Kidney (tissue), 14 donors: ENCODE measurements around the gene CAMTA1. TPM values are rescaled to one million over a fixed set of nuclear protein-coding genes. Genes with fewer than 3 reads are reported as not detected.

Experiments used
- DNase-seq, 5 donors: peaks; one replicate each; pipeline ENCODE4 v3.0.0-alpha.2; 2013 to 2020
- FAIRE-seq: peaks from 2 replicates; lab custom pipeline; 2012; peaks lifted over from hg19 to GRCh38; lab: Jason Lieb, UNC
- H3K27ac ChIP-seq, 2 donors: one replicate each; pipeline ENCODE4 v1.7.0; 2013; ENCODE audit warnings: low read depth in 2 of 2, low read length in 2 of 2, inconsistent platforms in 1 of 2
- H3K27me3 ChIP-seq: one replicate; pipeline ENCODE4 v1.7.1; 2013; ENCODE audit warnings: low read length, inconsistent platforms; ENCODE audit not compliant: control insufficient read depth, insufficient read depth
- H3K36me3 ChIP-seq, 3 donors: one replicate each; pipeline versions ENCODE4 v1.7.0 to v1.7.1; 2013; ENCODE audit warnings: low read length in 3 of 3, control low read depth in 1 of 3, inconsistent platforms in 1 of 3; ENCODE audit not compliant: insufficient read depth in 3 of 3, control insufficient read depth in 2 of 3
- H3K4me1 ChIP-seq, 3 donors: one replicate each; pipeline versions ENCODE4 v1.7.0 to v1.7.1; 2013; ENCODE audit warnings: low read length in 3 of 3, inconsistent platforms in 1 of 3, low read depth in 1 of 3; ENCODE audit not compliant: control insufficient read depth in 2 of 3, insufficient read depth in 2 of 3
- H3K4me3 ChIP-seq, 3 donors: one replicate each; pipeline versions ENCODE4 v1.7.0 to v1.8.1; 2013; ENCODE audit warnings: low read length in 3 of 3, control low read depth in 1 of 3, inconsistent platforms in 1 of 3
- H3K9ac ChIP-seq, 3 donors: one replicate each; pipeline versions ENCODE4 v1.7.0 to v1.7.1; 2013; ENCODE audit warnings: low read length in 3 of 3, control low read depth in 1 of 3, inconsistent platforms in 1 of 3
- H3K9me3 ChIP-seq, 3 donors: one replicate each; pipeline versions ENCODE4 v1.7.0 to v1.7.1; 2013; ENCODE audit warnings: low read length in 3 of 3, control low read depth in 1 of 3, inconsistent platforms in 1 of 3; ENCODE audit not compliant: control insufficient read depth in 2 of 3, insufficient read depth in 1 of 3
- intact Hi-C: fragments of 100-400 bp; cut with DNase I; formaldehyde crosslinking; loops from one replicate; pipeline ENCODE4 v1.11.1; 2022
- polyA plus RNA-seq: library from polyadenylated mRNA; stranded (reverse); fragments of 350-450 nt; fragmentation: Illumina TruSeq; extraction: RNeasy Lipid Tissue Mini Kit (QIAGEN cat#74804); gene quantifications from one replicate; pipeline ENCODE4 v1.2.3, GENCODE V29; 2014; ENCODE audit warnings: low read depth, low replicate concordance; ENCODE audit not compliant: insufficient read depth
- total RNA-seq: library from RNA; stranded (reverse); fragmentation: NEBNext Ultra II Directional; extraction: Animal tissue kit (Norgen Biotek cat#: 25700); gene quantifications from one replicate; pipeline ENCODE4 v1.2.1, GENCODE V29; 2021
- TF ChIP-seq, protein P1 (sequence below): IDR thresholded peaks from 3 replicates; pipeline ENCODE4 v1.5.1; 2012; ENCODE audit warnings: mild to moderate bottlenecking, moderate library complexity, borderline replicate concordance; ENCODE audit not compliant: insufficient read depth; ENCODE audit errors: extremely low read depth
- donor health status: control.
- donor health status: control.
- donor health status: control.
- donor health status: control.
- donor health status: control.
- donor health status: DM: yes; HTN: yes; CAD: no.
- donor health status: Normal renal cell carcinoma (clear cell type).

Gene CAMTA1
- total and polyA plus RNA-seq, 2 donors from 2014 or later, result 79.0 to 170 TPM

DNA sequence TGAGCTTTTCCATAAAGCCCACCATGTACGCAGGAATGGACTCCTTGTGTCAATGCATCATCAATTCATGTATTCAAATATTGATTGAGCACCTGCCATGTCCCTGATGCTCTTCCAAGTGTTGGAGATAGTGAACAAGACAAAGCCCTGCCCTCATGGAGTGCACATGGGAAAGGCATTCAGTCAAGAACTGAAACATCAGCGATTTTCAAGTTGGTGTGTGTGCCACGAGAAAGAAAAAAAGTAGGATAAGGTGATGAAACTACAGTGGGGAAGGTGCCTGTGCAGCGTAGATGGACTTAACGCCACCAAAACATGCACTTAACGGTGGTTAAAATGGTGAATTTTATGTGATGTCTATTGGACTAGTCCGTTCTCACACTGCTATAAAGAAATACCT is 553.2 kb downstream of the CAMTA1 start:
- H3K9ac ChIP-seq, result no peak overlapping the region
- H3K9me3 ChIP-seq, result no peaks in the 10 kb centered on the region
- no peak for DNase-seq
- no peaks in the 10 kb centered on the region for H3K36me3 ChIP-seq
- intact Hi-C loops, result no loop called here
- no peaks in the 10 kb centered on the region for H3K27me3 ChIP-seq
- H3K4me1 ChIP-seq, result peaks cover 0 to 5% (median 0%) of the 10 kb centered on the region in 3 donors
- H3K4me3 ChIP-seq, result no peak overlapping the region
- no peak for FAIRE-seq
- TF ChIP-seq, protein P1, sequence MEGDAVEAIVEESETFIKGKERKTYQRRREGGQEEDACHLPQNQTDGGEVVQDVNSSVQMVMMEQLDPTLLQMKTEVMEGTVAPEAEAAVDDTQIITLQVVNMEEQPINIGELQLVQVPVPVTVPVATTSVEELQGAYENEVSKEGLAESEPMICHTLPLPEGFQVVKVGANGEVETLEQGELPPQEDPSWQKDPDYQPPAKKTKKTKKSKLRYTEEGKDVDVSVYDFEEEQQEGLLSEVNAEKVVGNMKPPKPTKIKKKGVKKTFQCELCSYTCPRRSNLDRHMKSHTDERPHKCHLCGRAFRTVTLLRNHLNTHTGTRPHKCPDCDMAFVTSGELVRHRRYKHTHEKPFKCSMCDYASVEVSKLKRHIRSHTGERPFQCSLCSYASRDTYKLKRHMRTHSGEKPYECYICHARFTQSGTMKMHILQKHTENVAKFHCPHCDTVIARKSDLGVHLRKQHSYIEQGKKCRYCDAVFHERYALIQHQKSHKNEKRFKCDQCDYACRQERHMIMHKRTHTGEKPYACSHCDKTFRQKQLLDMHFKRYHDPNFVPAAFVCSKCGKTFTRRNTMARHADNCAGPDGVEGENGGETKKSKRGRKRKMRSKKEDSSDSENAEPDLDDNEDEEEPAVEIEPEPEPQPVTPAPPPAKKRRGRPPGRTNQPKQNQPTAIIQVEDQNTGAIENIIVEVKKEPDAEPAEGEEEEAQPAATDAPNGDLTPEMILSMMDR, result no peak
- H3K27ac ChIP-seq, result no peak overlapping the region

DNA sequence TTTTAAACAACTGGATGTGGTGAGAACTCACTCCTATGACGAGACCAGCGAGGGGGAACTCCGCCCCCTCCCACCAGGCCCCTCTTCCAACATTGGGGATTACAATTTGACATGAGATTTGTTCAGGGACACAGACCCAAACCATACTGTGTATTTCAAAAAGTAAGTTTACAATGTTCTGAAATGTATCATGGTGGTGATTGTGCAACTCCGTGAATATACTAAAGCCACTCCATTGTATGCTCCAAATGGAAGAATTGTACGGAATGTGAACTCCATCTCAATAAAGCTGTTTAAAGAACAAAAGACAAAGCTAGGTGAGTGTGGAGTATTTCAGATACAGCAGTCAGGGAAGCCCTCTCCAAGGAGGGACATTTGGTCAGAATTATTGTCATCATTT is 553.8 kb downstream of the CAMTA1 start:
- Histone ChIP-seq H3K36me3 (no peaks in the 10 kb centered on the region), H3K9me3 (no peaks in the 10 kb centered on the region), H3K27ac (no peak overlapping the region), H3K4me3 (no peak overlapping the region), H3K9ac (no peak overlapping the region), H3K27me3 (no peaks in the 10 kb centered on the region), H3K4me1 (peaks cover 0 to 5% (median 0%) of the 10 kb centered on the region in 3 donors)
- intact Hi-C loops, result no loop called here
- TF ChIP-seq, protein P1, result no peak
- no peak for FAIRE-seq
- no peak for DNase-seq

DNA sequence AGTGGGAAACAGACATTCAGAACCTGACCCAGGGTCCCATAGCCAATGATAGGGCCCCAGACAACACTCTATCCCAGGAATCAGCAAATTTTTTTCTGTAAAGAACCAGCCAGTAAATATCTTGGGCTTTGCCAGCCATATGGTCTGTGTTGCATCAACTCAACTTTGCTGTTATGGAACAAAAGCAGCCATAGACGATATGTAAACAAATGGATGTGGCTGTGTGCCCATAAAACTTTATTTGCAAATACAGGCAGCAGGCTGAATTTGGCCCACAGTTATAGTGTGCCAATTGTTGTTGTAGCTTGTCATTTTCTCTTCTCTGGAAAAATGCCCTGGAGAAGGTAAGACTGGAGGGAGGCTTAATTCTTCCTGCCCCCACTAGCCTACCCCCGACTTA is 554.7 kb downstream of the CAMTA1 start:
- FAIRE-seq (no peak), DNase-seq (no peak)
- H3K27me3 ChIP-seq, result no peaks in the 10 kb centered on the region
- H3K9me3 ChIP-seq, result no peaks in the 10 kb centered on the region
- no peak overlapping the region for H3K9ac ChIP-seq
- no peak overlapping the region for H3K4me3 ChIP-seq
- H3K4me1 ChIP-seq, result no peaks in the 10 kb centered on the region
- H3K27ac ChIP-seq, result no peak overlapping the region
- TF ChIP-seq, protein P1, result no peak
- intact Hi-C loops, result no loop called here
- no peaks in the 10 kb centered on the region for H3K36me3 ChIP-seq

DNA sequence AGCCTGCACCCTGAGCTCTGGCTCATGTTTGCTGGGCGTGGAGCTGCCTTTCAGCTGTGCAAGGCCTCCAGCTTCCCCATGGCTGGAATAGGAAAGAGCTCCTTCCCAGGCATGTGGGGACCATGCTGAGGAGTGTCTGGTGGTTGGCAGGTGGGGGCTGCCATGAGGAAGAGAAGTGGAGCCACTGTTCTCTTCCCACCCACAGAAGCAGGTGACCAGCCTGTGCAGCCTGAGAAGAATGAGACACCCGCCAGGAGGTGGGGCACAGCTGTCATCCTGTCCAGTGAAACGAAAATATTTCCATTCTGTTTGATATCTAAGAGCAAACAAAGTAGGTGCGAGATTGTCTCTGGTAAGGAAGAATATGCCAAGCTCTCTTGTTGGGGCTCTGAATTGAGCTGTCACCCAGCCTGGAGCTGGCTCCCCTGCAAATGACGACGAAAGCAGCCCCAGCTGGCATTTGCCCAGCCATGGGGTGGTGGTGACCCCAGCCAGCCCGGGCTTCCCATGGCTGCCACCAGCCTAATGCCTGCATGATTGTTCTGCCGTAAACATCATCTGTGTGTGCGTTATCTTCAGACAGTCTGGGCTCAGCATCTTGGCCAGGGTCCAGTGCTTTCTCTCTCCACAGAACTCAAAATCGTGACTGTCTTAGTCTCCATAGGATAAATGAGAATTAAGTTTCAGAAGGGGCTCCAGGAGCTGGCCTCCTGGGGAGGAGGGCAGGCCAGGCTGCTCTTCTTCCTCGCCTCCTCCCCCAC is 556.1 kb downstream of the CAMTA1 start:
- FAIRE-seq (no peak), DNase-seq (no peak)
- Histone ChIP-seq H3K36me3 (no peaks in the 10 kb centered on the region), H3K27me3 (no peaks in the 10 kb centered on the region), H3K4me3 (no peak overlapping the region), H3K4me1 (no peaks in the 10 kb centered on the region), H3K9ac (no peak overlapping the region), H3K9me3 (no peaks in the 10 kb centered on the region), H3K27ac (no peak overlapping the region)
- intact Hi-C loops, result no loop called here
- TF ChIP-seq, protein P1, result no peak
